ENCODE measurements around the gene ITIH5.

The ITIH5 gene

DNA sequence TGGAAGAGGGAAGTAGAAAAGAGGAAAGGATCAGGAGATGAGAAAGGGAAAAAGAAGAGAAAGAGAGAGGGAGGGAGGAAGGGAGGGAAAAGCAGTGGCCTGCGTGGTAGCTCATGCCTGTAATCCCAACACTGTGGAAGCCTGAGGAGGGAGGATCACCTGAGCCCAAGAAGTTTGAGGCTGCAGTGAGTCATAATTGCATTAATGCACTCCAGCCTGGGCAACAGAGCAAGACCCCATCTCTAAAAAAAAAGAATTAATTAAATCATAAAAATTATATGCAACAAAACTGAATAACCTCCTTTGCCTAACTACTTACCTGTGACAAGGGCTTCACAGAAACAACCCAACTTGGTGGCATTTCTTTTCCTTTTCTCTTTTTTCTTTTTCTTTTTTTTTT, 148.1 kb downstream of the ITIH5 start:
- no peak for DNase-seq (ENCODE audit: low read depth)

DNA sequence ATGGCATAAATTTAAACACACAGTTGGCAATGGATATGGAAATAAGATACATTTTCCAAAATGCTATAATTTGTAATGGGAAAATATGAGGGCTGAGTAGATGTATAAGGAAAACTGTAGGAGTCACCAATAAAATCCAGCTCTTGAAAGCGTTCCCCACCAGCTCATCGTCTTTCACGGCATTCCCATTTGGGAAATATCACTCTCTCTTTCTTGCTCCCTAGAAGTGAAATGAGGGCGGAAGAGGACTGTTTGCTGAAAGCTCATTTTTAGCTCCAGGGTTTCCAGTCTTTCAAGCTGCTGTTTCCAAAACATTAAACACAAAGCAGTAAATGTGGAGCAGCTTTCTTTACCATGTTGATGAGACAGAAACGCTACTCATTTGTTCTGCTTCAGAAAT, 151.3 kb downstream of the ITIH5 start:
- DNase-seq (ENCODE audit: low read depth), result no peak

DNA sequence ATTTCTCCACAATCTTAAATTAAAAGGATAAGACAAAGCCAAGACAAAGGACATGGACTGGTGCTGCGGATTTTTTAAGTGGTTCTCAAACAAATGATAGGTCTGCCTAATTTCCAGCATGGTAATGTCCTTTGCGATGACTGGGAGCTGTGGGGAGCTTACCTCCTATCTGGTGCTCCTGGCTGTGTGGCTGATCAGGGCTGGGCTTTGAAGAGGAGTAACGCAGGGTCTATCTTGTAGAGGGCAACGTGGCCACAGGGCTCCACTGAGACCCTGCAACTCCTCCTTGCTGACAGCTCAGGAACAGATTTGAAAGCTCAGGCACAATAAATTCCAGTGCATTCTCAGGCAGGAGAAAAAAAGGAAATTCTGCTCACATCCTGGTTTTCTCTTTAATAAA, 152.8 kb downstream of the ITIH5 start:
- no peak for DNase-seq (ENCODE audit: low read depth)

DNA sequence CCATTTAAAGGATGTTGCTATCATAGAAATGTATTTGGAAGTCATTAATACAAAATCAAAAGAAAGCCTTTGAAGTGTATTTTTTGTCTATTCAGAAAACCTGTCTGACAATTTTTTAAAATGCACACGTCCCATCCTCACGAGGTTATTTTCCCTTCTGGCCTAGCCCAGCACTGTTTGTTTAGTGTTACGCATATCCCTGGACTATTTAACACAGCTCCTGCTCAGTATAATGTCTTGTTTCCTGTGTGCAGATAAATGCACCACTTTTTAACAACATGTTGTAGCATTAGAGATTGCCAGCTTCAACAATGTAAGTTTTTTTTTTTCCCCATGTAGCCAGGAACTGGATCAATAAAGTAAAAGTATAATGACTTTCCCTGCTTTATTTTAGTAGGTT, 153.3 kb downstream of the ITIH5 start:
- DNase-seq (ENCODE audit: low read depth), result no peak

DNA sequence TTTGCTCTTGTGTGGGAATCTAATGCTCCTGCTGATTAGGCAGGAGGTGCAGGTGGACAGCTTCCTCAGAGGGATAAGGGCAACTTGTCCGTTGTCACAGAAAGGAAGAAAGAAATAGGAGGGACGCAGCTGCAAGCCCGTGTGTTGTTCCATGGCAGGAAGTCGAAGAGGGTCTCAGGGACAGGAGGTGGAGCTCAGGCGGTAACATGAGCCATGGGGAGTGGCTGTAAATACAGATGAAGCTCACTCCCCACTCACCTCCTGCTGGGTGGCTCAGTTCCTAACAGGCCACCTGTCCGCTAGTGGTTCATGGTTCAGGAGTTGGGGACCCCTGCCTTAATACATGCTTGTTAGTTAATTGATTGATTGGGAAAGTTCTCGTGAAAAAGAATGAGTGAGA, 154.3 kb downstream of the ITIH5 start:
- no peak for DNase-seq (ENCODE audit: low read depth)

DNA sequence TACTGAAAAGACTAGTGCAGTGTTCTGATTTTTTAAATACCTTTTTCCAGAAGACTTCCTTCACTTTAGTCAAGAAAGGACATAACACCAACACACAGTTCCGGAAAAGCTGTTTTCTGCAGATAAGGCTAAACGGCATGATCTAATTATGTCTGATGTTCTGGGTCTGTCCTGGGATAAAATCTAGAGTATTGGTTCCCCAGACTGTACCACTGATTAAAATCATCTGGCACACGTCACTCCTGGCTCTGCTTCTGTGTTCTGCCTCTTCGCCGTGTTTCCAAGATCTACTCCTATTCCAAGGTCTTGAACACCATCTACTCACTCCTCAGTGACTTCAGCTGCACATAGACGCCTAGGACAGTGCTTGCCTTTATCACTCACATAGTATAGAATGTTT, 155.2 kb downstream of the ITIH5 start:
- DNase-seq (ENCODE audit: low read depth), result no peak
